ENCODE measurements around the gene BST1.
"Not testable (repeated sequence)": the region's sequence is repeated elsewhere in the genome, so short reads cannot be mapped to it uniquely, and the experiment has no call there.

The BST1 gene

DNA sequence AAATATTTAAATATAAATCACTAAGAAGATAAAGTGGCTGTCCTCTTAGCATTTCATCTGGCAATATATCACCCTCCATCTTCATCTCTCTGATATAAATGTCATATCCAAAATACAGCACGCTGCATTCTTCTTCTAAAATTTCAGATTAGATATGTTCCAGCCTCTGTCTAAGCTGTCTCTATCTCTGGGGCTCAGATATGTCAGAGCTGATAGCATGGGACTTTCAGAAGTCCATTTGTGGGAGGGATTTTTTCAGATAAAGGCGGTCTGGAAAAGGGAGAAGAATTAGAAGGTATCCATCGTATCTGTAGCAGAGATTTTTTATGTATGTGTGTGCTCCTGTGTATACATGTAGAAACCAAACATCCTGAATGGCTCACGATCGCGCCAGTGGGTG is 50.2 kb downstream of the BST1 start:
- no peak for DNase-seq

DNA sequence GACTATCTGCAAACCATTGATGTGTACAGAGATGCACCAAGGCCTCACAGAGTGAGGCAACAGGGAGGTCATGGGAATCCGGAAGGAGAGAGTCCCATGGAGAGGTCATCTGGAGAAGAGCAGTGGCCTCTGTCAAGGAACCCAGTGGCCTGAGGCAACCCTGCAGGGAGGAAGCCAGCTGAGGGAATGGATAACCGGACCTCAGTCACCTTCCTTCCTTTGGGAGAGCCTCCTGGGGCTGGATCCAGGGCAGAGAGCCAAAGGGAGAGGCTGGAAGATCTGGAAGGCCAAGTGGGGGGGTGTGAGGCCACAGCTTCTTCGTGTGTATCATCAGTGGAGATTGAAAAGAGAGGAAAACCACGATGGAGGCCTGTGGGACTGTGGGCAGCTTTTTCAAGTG is 50.9 kb downstream of the BST1 start:
- no peak for DNase-seq

DNA sequence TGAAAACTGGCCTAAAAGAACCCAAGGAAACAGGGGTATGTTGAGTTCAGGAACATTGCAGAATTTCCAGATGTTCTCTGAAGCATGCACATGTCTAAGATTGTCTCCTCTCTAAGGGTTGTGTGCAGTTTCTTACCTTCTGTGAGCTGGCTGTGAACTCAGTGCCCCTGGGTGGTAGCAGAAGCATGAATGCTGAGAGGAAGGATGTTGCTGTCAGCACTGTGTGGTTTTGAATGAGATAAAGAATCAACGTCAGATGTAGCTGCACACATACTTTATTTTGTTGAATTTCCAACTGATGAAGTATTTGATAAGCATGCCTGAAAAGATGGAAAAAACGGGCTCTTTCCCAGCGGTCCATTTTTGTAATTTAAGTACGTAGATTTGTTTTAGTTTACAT is 51.5 kb downstream of the BST1 start:
- DNase-seq: no peak

DNA sequence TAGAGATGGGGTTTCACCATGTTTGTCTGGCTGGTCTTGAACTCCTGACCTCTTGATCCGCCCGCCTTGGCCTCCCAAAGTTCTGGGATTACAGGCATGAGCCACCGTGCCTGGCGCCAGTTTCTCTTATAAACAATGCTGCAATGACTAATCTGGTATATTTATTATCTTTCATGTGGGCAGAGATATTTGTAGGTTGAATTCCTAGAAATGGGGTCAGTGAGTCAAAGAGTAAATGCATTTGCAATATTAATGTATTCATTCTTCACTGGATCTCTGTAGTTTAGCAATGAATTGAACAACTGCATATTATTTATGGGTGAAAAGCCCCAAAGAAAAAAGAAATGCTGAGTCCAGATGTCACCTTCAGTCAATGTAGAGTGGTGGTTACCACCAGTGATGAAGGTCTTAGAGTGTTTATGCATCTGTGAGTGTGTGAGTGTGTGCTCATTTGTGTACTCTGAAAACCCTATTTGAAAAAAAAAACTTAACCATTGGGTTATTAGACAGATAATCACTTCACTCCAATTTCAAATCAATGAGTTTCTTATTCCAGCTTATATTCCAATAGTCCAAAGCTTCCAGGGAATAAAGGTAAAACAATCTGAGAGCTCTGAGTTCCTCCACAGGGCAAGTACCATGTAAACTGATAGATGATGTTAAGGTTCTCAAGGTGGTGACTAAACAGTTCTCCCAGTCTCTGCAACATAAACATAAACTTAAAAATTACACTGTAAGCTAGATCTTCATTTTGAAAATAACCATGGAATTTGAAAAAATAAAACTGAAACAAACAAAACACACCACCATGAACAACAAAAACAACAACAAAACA is 52.7 kb downstream of the BST1 start:
- no peak for DNase-seq

DNA sequence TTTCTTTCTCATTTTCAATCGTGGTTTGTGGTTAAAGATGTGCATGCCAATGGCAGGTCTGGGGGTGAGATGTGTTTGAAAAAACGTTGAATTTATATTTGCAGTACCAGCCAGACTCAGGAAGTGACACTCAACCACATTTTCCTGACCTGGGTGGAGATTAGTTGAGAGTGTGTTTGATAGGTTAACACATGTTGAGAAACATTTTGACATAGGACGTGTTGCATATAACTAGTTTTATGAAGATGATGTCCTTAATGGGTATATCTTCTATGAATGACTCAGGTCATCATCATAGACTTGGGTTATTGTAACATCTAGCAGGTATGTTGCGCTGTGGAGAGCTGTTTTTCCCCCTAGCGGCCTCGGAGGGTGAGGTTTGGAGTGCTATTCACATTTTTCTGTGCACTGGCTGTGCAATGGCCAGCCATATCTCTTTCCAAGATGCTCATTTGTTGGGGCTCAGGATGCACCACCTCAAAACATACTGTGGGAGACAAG is 53.5 kb downstream of the BST1 start:
- DNase-seq: no peak

DNA sequence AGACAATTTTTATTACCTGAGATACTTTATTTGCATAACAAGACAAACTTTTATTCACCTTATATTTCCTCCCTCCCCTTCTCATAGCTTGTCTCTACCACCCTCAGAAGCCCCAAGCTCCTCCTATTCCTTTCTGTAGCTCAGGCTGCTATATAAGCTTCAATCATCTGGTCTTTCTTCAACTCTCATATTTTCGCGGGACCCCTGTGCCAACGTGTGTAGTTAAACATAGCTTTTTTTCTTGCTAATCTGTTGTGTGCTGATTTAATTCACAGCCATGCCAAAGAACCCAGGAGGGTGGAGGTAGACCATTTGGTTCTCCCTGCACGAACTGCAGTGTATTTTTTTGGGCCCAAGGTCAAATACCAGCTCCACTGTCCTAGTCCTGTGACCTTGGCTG is 54.2 kb downstream of the BST1 start:
- no peak for DNase-seq

DNA sequence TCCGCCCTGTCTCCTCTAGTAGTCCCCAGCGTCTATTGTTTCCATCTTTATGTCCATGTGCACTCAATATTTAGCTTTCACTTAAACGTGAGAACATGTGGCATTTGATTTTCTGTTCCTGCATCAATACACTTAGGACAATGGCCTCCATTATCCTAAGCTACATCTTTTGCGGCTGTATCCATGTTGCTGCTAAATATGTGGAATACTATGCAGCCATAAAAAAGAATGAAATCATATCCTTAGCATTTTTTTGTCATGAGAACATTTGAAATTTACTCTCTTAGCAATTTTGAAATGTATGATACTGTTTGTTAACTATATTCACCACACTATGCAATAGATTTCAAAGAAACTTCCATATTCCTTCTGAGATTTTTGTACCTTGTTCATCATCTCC is 55.4 kb downstream of the BST1 start:
- DNase-seq: no peak

DNA sequence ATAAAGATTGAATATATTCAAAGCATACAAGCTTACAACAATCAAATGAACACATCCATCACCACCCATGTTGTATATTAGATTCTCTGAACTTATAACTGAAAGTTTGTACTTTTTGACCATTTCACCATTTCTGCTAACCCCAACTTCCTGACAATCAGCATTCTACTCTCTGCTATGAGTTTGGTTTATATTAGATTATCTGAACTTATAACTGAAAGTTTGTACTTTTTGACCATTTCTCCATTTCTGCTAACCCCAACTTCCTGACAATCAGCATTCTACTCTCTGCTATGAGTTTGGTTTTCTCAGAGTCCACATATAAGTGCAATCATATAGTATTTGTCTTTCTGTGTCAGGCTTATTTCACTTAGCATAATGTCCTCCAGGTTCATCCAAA is 59.6 kb downstream of the BST1 start:
- not testable (repeated sequence) for DNase-seq

DNA sequence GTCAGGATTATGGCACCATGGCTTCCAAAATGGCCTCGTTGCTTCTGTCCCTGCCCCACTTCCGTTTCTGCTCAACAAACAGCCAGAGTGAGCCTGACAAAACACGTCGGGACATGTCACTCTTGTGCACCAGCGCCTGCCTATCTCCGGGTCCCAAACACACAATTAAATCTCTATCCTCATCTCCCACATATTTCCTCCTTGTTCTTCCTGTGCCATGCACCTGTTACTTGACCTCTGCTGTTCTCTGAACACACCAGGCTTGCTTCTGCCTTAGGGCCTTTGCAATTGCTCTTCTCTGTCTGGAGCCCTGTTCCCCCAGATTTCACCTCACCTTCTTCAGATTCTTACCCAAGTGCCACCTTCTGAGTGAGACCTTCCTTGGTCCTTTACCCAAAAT is 62.5 kb downstream of the BST1 start:
- no peak for DNase-seq

DNA sequence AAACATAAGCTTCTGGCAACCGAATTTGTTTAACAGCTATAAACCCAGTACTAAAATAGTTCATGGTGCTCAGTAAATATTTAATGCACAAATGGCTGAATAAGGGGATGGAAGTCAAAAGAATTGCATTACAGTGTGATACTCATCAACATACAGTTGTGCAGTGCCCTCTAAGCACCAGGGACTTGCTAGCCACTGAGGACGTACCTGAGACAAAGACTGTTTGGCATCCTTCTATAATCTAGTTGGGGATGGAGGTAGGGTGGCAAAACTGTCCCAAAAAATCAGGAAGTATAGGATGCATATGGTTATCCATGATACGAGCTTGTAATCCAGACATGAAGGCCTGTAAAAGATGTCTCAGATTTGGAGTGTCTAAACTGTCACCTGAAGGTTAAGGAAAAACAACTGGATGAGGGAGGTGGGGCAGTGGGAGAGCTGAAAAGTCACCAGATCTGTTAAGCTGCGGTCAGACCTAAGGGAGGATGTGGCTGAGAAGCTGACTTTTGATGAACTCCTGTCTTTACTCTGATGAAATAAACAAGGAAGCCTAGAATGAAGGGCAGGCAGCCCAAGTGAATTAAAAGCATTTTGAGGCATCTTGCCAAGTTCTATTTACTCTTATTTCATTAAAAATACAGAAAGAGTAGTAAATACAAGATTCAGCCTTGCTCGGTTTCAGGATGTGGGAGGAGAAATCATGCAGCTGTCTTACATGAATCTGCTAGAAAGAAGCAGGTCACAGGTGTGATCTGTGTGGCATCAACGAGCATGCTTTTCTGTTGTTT is 63.2 kb downstream of the BST1 start:
- no peak for DNase-seq

DNA sequence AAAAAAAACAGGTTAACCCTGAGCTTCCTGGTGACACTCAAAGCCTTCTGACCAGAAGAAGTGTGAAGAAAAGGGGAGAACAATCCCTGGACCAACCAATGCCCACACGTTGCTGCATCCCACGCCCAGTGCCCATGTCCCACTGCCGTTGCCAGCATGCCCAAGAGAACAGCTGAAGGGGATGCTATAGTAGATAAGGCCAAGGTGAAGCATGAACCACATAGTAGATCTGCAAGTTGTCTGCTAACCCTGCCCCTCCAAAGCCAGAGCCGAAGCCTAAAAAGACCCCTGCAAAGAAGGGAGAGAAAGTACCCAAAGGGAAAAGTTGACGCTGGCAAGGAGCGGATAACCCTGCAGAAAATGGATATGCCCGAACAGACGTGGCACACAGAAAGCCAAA is 64.0 kb downstream of the BST1 start:
- DNase-seq: no peak

DNA sequence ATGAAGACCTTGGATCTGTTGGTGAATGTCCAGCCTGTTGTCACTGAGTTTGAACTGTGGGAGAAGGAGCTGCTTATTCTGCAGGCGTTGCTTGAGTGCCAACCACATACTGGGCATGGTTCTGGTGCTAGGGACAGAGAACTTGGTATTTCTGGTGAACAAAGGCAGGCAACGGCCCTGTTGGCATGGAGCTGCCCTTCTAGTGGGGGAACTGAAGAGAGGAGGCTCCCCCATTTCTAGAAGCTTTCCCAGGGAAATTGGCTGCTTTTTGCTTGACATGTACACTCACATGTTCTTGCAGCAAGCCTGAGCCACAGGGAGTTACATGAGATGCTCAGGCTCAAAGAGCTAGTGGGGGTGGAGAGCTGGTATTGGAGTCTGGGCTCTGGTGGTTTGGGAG is 66.3 kb downstream of the BST1 start:
- DNase-seq: no peak

DNA sequence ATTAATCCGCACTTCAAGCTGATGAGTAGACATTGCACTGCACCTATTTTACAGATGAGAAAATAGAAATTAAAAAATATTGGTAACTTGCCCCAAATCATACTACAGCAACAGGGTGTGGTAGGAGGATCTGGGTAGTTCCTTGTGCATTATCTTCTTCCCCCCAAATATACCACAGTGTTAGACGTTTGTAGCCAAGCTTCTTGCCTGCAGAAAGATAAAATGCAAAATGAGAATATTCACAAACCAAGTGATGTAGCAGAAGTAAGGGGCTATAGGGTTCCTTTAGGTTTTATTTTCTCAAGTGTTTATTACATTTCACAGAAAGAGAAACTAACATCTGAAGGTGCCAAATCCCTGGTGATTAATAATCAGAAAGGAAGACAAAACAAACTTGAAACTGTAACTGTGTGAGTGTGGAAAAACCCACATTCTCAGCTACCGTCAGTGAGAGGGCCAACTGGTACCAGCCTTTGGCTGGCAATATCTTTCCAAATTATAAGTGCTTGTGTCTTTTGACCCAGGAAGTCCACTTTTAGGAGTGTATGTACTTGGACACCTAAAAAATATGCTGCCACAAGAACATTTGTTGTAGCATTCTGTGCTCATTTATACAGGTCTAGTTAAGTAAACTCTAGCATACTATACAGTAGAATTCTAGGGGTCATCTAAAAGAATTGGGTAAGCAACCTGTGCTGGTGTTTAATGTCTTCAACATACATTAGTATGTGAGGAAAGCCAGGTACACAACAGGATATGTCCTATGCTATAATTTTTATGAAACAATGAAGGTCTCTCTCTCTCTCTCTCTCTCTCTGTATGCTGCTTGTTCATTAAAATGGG is 68.6 kb downstream of the BST1 start:
- DNase-seq: no peak

DNA sequence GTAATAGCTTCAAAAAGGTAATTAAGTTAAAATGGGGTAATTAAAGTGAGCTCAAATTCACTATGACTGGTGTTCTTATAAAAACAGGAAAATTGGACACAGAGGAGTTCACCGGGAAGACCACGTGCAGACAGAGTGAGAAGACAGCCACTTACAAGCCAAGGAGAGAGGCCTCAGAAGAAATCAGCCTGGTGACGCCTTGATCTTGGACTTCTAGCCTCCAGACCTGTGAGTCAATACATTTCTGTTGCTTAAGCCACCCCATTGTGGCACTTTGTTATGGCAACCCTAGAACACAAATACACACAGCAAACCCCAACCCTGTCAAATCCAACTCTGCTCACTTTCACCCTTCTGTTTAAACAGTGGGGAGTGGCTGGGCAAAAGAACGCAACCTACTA is 71.2 kb downstream of the BST1 start:
- DNase-seq: no peak

DNA sequence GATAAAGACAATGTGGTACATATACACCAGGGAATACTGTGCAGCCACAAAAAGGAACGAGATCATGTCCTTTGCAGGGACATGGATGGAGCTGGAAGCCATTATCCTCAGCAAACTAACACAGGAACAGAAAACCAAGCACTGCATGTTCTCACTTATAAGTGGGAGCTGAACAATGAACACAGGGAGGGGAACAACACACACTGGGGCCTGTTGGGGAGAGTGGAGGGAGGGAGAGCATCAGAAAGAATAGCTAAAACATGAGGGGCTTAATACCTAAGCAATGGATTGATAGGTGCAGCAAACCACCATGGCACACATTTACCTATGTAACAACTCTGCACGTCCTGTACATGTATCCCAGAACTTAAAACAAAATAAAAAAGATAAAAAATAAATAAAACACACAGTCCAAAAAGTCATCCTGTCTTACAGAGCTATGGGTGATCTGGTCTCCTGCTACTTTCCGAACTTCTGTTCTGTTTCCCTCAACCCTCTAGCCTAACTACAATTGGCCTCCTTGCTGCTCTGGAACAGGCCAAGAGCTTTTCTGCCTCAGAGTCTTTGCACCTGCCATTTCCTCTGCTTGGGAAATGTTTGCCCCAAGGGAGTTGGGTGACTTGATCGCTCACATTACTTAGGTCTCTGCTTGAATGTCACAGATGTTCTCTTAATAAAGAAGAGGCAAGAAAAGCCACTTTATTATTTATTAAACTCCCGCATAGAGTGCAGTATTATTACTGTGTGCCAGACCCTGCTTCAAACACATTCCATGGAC is 74.2 kb downstream of the BST1 start:
- DNase-seq: no peak

DNA sequence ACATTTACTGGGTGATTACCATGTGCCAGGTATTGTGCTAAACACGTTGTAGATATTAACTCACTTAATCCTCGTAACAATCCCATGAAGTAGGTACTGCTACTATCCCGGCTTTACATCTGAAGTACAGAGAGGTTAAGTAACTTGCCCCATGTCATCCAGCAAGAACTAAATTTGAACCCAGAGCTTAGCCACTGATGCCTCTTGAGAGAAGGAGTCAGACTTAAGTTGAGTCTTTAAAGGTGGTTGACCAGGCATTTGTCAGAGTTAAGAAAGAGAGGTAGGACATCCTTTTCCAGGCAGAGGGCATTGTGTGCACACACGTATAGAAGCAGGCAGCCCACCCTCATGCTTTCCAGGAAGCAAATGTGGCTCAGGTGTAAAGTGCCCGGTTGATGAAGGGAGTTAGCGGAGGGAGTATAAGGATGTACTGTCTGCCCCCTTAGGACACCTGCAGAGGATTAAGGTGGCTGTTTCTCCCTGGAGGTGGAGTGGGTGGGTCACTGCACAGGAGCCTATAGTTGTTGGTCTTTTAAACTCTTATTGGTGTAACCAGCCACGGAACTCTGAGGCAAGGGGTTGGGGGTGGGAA is 74.9 kb downstream of the BST1 start:
- DNase-seq: no peak

DNA sequence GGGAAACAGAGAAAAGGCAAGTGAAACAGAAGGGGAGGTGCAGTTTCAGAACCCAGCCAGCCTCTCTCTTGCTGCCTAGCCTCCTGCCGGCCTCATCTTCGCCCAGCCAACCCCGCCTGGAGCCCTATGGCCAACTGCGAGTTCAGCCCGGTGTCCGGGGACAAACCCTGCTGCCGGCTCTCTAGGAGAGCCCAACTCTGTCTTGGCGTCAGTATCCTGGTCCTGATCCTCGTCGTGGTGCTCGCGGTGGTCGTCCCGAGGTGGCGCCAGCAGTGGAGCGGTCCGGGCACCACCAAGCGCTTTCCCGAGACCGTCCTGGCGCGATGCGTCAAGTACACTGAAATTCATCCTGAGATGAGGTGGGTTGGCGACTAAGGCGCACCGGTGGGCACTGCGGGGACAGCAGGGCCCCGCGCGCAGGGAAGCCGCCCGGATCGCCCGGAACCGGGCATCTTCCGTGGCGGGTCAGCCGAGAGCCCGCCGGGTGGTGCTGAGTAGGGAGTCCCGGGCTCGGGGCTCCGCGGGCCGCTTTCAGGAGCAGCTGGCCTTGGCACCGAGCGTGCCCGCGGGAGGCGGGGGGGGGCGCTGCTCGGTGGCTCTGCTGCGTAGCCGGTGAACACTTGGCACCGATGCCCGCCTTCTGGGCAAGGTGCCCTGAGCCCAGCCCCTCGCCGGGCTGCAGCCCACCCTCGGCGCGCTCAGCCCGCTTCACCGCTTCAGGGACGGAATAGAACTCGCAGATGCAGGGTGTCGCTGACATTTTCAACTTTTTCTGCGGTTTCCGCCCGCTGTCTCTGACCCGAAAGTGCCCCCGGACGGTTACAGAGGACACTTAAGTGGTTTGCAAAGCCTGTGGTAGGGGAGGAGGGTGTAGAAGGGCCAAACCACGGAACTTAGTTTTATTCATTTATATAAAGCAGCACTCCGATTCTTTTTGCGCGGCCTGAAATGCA is 75.7 kb downstream of the BST1 start, which contains the start of gene CD38:
Gene CD38 (plus strand): TSS at position 40 of the 953 bp plus-strand sequence. CDS start 87 bp downstream, at position 127.
- no peak for DNase-seq

DNA sequence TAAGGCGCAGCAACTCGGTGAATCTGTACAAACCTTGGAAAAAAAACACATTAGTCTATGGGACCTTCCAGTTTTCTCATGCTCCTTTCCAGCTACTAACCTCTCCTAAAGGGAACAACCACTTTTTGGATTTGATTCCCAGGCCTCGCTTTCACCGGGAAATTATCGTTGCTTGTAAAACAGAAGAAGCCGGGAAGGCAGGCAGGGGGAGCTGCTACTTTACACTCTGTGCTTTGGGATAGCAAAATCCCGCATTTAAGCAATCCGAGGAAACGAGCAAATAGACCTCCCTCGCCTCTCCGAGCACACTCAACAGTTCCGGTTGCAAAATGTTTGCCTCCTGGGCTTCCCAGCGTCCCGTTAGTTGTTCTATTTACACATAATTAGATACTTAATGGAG is 76.4 kb downstream of the BST1 start:
- DNase-seq: no peak

DNA sequence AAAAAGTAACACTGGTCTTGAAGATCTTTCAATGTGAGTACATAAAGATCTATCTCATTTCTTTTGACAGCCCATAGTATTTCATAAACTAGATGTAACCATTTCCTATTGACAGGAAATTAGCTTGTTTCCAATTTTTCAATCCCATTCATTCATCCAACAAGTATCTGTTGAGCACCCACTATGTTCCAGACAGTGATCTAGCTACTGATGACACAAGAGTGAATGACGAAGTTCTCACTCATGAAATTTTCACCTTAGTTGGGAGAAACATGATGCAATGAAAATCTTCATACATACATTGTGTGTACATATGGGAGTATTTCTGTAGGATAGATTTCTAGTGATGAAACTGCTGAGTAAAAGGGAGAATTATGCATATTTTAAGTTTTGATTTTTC is 76.9 kb downstream of the BST1 start:
- DNase-seq: no peak

DNA sequence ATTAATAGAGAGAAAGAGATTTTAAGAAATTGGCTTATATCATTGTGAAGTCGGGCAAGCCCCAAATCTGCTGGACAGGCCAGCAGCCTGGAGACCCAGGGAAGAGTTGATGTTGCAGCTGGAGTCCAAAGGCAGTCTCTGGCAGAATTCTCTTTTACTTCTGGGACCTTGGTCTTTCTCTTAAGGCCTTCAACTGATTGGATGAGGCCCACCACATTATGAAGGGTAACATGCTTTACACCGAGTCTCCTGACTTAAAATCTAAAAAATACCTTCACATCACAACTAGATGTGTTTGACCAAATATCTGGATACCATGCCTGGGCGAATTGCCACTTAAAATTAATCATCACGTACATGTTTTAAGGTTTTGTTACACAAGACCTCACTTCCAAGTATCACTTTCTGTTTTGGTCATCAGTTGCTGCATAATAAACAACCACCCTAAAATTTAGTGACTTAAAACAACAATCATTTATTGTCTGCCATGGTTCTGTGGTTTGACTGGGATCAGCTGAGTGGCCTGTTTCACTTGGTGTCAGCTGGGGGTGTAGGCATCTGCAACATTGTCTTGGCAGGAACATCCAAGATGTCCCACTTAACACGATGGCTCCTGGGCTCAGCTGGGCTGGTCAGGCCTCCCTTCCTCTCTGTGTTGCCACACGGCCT is 78.7 kb downstream of the BST1 start:
- DNase-seq: no peak

Data from NCI-H1092 treated with DMSO at 0.1 percent for 48 hours (cell line).